SKM-1 treated with dmso at 0.1 percent for 144 hours (cell line): ENCODE results near the gene SLITRK5.

ENCODE experiments used
- DNase-seq: peaks from one replicate; lab custom pipeline; 2025; ENCODE audit not compliant: unreplicated experiment; lab: John Stamatoyannopoulos, UW

The SLITRK5 gene

GRCh38 chr13:87698268-87698667, 27.1 kb downstream of the SLITRK5 start:
- DNase-seq: no peak

GRCh38 chr13:87709947-87710346, 38.8 kb downstream of the SLITRK5 start:
- DNase-seq: no peak

- DNase-seq: no peak
Observed at GRCh38 chr13:87712012-87712411, 40.8 kb downstream of the SLITRK5 start.
